Ovary (tissue), 3 donors: ENCODE results near the gene CHD5.

ENCODE experiments used
- CTCF ChIP-seq, 3 donors: fragments of 450-650 bp in 2 of 3; fragments of 200-600 bp in 1 of 3; IDR thresholded peaks; one replicate each; pipeline versions ENCODE4 v1.5.1 to v1.8.0; 2016 to 2022; ENCODE audit warnings: antibody characterized with exemption in 3 of 3, mild to moderate bottlenecking in 1 of 3
- EP300 ChIP-seq: sonication (generic); formaldehyde crosslinking; IDR thresholded peaks from one replicate; pipeline ENCODE4 v1.6.1; 2017; ENCODE audit warnings: antibody characterized with exemption
- POLR2A ChIP-seq: fragments of 450-650 bp; IDR thresholded peaks from one replicate; pipeline ENCODE4 v1.6.1; 2017; ENCODE audit warnings: antibody characterized with exemption, mild to moderate bottlenecking, moderate library complexity
- donor health status: DM: no; HTN: no; CAD: no.

GRCh38 chr1:6086762-6087376 lies 93.3 kb downstream of the CHD5 start:
- no peak for TF ChIP-seq CTCF (IDR thresholded peaks at IDR 0.05)
- no peak for TF ChIP-seq EP300
- no peak for TF ChIP-seq POLR2A
